GM21360 (cell line): ENCODE data around the gene BEX4.
"Not testable (repeated sequence)": the region's sequence is repeated elsewhere in the genome, so short reads cannot be mapped to it uniquely, and the experiment has no call there.

Source experiments
- ATAC-seq: cut with Tn5 transposase; IDR thresholded peaks from one replicate; pipeline ENCODE4 v1.9.1; 2021; ENCODE audit warnings: mild to moderate bottlenecking, moderate library complexity; ENCODE audit not compliant: unreplicated experiment

BEX4 gene

DNA sequence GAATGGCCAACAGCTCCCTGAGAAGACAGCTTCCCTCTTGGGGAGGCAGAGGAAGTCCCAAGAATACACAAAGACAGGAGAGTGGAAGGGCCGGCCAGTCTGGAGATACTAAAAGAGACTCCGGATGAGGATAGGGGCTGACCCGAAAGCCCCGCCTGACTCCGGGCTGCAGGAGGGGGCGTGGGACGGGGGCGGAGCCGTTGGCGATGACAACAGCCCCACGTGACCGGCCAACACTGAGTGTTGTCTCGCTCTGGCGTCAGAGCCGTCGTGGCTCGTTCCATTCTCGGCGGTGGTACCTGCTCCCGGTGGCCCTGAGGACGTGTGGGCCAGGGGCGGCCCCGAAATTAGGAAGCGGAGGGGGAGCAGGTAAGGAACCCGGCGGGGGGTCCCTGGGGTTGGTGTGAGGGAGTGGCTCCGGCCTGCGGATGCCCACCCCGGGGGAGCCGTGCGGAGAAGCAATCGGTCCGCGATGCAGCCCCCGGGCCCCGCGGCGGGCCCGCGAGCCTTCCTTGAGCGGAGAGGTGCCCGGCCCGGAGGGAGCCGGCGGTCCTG is at the start of gene BEX4:
BEX4 (plus strand) TSS at position 239 of the 555 bp plus-strand sequence. CDS start 1,046 bp downstream, outside the sequence.
- peak; percentile 93 for ATAC-seq

GRCh38 chrX:103170216-103170615 is 44.7 kb upstream of the BEX4 start:
- ATAC-seq, result no peak

DNA sequence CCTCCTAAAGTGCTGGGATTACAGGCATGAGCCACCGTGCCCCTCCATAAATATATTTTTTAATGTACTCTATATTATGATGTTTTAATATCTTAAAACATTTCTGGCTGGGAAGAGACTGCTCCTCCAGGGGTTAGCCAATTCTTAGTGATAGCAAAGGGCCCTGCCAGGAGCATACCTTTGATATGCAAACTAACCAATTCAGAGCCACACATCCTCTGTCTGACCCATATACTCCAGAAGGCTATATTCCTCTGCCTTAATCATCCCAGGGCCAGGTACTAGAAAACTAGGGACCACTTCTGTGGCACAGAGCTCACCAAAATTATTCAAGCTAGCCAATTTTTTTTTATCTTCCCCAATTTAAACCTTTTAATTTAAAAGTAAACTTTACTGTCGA is 43.6 kb upstream of the BEX4 start:
- ATAC-seq, result no peak

- not testable (repeated sequence) for ATAC-seq
These were observed 39.7 kb upstream of the BEX4 start for GRCh38 chrX:103175256-103175655.

- peak; percentile 68 for ATAC-seq
These were observed 38.8 kb upstream of the BEX4 start for GRCh38 chrX:103175944-103176753.

DNA sequence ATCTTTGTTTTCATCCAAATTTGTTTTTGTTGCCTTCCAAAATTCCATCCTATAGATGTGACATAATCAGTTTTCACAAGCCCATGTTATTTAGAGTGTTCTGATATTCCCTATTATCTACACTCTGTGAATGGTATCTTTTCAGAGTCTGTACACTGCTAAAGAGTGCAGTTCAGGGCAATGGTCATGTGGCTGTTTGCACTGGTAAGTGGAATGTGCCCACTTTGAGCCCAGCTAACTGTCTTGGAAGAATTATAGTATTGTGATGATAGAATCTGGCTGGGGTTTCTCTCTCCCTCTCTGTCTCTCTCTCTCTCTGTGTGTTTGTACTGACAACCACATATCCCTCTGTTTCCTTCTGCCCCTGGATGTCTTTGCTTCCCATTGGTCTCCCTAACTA is 37.4 kb upstream of the BEX4 start:
- no peak for ATAC-seq

DNA sequence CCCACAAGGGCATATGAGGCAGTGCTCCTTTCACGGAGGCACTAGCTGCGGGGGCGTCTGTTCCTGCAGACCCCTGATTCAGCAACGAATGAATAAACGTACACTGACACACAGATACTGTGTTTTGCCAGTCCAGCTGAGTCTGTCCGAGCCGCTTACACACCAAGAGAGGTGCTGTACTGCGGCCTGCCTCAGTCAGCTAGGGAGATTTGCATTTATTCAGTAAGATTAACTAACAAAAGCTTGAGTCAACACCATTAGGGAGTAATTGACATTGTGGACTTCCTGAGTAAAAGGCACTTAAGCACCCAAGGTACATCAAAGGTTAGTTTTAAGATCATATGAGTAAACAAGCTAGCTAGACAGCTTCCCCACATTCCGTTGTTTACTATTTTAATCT is 31.0 kb upstream of the BEX4 start:
- ATAC-seq, result no peak

- no peak for ATAC-seq
These were observed 26.9 kb upstream of the BEX4 start for GRCh38 chrX:103187953-103188475.

DNA sequence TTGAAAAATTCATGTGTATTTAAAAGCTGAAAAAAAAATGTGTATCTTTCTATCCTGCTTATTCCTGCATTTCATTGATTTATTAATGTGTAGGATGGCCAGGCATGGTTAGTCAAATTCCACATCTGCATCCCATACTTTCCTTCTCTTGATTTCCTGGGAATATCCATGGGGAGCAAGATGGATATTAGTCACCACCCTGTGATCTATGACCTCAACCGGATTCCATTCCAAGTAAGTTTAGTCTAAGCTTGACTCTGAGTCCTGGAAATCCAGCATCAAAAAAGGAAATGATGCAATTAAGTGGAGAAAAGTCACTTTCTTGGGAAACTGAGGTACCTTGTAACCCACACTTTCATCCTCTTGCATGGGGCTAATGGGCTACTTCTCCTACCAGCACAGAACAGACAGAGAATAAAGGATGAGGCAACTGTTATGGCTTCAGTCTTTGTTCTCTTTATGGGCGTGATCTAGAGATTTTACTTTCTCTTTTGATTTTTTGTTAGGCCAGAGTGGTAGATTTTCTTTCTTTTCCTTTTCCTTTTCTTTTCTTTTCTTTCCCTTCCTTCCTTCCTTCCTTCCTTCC is 17.1 kb upstream of the BEX4 start:
- no peak for ATAC-seq

GRCh38 chrX:103198668-103199067 is 16.2 kb upstream of the BEX4 start:
- not testable (repeated sequence) for ATAC-seq

DNA sequence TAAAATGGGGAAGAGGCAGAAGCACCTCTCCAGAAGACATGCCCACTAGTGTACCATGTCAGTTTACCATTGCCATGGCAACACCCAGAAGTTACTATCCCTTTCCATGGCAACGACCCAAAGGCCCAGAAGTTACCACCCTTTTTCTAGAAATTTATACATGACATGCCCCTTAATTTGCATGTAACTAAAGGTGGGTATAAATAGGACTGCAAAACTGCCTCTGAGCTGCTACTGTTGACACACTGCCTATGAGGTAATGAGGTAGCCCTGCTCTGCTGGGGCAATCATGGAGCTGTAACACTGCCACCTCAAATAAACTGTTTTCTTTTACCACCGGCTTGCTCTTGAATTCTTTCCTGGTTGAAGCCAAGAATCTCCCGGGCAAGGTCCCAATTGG is 13.9 kb upstream of the BEX4 start:
- ATAC-seq, result no peak

DNA sequence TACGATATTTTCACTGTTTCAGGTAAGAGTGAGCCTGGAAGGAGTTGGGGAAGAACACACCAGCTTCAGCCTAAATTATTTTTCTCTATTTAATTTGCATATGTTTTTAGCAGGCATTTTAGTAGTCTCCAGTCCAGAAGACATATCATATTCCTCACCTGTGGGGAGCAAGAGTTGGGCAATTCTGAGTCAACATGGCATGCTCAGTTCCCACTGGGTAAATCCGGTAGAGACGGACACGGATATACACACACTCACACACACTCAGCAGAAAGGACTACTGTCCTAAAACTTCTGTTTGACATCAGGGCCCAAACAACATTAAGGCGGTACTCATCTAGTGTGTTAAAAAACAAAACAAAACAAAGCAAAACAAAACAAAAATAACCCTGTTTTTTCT is 4.9 kb upstream of the BEX4 start:
- no peak for ATAC-seq

DNA sequence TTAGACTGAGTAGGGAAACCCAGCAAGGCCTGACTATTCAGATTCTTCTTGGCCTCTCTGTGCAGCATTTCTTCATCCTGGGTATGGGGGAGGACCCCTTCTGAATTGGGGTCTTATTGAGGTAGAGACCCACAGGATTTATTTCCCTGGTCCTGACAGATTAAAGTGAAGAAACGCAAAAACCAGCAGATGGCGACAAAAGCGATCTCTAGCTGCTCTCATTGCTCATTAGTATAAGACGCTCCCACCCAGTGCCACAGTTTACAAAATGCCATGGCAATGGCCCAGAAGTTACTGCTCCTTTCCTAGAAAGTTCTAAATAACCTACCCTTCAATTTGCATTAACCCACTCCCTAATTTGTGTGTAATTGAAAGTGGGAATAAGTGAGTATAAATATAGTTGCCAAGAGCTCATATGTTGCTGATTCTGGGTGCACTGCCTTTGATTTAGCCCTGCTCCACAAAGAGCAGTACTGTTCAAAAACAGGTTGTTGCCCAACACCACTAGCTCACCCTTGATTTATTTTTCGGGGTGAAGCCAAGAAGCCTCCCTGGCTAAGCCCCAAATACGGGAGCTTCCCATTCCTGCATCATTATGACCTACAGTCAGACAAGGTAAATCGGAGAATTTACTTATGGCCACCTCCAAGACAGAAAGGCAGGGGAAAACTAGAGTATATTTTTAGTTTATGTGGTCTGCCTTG is 3.7 kb upstream of the BEX4 start:
- ATAC-seq, result no peak

DNA sequence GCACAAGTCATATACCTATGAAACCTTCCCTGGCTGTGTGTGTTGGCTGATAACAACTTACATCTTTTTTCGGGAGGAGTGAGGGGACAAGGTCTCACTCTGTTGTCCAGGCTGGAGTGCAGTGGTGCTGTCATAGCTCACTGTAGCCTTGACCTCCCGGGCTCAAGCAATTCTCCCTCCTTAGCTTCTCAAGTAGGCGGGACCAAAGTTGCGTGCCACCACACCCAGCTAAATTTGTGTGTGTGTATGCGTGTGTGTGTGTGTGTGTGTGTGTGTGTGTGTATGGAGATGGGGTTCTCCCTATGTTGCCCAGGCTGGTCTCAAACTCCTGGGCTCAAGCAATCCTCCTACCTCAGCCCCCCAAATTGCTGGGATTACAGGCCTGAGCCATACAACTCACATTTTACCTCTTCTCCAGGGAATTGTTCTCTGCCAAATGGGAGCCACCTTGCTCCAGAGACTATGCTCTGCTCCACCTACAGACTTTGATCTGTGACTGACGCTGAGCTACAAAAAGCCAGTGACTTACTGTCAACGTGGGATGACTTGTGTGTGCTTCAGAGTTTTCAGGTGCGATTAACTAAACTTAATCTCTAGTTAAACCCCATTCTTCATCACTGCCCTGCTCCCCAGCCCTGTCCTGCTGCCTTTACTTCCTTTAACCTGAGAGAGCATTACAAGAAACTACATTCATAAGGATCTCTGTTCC is 2.0 kb upstream of the BEX4 start:
- no peak for ATAC-seq

GRCh38 chrX:103215425-103215991 is 600 bp downstream of the BEX4 start:
- peak; percentile 29 for ATAC-seq

- no peak for ATAC-seq
These were observed 5.8 kb downstream of the BEX4 start for GRCh38 chrX:103220511-103221323.

DNA sequence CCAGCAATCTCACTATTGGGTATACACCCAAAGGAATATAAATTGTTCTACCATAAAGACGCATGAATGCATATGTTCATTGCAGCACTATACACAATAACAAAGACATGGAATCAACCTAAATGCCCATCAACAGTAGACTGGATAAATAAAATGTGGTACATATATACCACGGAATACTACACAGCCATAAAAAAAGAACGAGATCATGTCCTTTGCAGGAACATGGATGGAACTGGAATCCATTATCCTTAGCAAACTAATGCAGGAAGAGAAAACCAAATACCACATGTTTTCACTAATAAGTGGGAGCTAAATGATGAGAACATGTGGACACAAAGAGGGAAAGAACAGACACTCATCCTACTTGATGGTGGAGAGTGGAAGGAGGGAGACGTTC is 11.0 kb downstream of the BEX4 start:
- not testable (repeated sequence) for ATAC-seq

- no peak for ATAC-seq
These were observed 18.4 kb downstream of the BEX4 start for GRCh38 chrX:103233263-103233662.

DNA sequence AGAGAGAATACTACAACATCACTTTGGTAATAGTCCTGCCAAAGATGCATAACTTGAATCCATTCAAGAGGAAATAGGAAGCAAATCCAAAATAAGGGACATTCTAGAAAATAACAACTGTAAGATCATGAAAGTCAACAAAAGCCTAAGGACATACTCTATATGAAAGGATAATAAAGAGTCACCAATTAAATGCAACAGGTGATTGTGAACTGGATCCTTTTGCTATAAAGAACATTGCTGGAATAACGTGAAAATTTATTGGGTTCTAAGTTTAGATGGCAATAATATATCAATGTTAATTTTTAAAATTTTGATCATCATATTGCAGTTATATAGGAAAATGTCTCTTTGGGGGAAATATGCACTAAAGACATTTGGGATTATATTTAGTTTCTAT is 20.0 kb downstream of the BEX4 start:
- no peak for ATAC-seq

- not testable (repeated sequence) for ATAC-seq
These were observed 20.7 kb downstream of the BEX4 start for GRCh38 chrX:103235608-103236007.
